Stimulated activated naive CD4-positive, alpha-beta T cell treated with Interleukin-2 at 50 U/mL for 16 hours (primary cell): ENCODE measurements around the gene MRPL9.

Experiments
- DNase-seq: peaks from one replicate; lab custom pipeline; 2025; lab: John Stamatoyannopoulos, UW

MRPL9 gene

DNA sequence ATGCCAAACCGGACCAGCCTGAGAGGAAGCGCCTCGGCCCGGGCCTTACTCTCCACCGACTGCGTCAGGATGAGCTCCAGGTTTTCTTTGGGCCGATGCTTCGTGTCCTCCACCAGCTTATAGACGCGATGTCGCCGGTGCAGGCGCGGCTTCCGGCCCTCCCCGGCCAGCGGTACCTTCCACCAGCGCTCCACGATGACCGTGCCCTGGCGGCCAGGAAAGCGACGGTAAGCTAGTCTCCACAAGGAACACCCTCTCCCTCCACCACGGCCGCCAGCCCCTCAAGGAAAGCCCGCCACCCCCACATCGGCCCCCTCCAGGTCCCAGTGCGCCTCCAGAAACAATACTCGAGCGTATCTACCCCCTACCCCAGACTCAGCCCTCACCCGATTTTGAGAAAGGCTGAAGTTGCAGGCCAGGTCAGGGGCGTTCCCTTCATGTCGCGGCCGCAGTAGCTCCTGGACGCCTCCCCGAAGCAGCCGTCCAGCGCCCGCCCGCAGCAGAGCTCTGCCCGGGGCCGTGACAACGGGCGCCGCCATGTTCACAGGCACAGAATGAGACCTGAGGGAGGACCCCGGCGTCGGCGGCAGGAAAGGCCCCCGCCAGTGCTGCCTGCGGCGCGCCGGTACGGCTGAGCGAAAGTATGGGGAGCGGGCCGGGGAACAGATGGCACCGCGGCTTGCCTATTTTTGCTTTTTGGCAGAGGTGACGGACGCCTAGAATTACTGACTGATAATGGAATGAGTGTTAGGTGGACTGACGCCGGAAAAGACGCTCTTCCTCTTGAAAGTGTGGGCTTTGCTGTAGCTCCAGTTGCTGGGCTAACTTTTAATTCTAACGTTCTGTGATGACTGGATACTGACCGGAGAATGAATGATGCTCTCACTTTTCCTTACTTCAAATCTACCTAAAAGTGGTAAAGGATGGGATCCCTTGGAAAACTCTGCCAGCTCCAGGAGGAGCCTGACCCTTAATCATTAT is at the start of gene MRPL9:
Gene MRPL9 (minus strand): TSS at position 556 of the 981 bp plus-strand sequence. CDS start 17 bp downstream, at position 539.
- peak; percentile 81 for DNase-seq

GRCh38 chr1:151811181-151811580 is 47.9 kb upstream of the MRPL9 start:
- DNase-seq = no peak

GRCh38 chr1:151809985-151810556 is 46.8 kb upstream of the MRPL9 start:
- no peak for DNase-seq

- DNase-seq = no peak
These were observed 46.1 kb upstream of the MRPL9 start for GRCh38 chr1:151809290-151809984.

- DNase-seq = no peak
These were observed 44.5 kb upstream of the MRPL9 start for GRCh38 chr1:151807766-151808165.

DNA sequence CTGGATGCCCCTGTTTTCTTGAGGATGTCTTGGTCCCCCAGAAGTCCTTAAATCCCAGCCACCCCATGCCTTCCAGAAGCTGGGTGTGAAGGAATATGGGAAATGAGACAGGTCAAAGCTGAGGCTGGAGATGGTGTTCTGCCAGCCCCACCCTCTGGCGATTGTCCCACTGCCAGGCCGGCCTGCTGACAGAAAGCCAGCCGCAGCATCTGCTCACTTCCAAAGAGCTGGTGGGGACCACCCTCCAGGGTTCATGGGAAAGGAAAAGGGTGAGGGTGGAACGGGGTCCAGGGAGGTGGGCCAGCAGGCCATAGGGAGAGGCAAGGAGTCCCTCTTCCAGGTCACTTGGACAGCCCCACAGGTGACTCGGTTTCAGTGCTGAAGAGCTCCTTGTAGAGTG is 43.8 kb upstream of the MRPL9 start:
- DNase-seq = no peak

GRCh38 chr1:151806170-151806569 is 42.9 kb upstream of the MRPL9 start:
- no peak for DNase-seq

GRCh38 chr1:151805066-151805820 is 41.9 kb upstream of the MRPL9 start, which contains the start of gene LINGO4:
Gene LINGO4, minus strand, starts transcription at chr1:151805419. Its CDS starts 2,715 bp downstream, at chr1:151802704.
- DNase-seq = no peak

- DNase-seq = no peak
These were observed 40.6 kb upstream of the MRPL9 start for GRCh38 chr1:151803915-151804314.

DNA sequence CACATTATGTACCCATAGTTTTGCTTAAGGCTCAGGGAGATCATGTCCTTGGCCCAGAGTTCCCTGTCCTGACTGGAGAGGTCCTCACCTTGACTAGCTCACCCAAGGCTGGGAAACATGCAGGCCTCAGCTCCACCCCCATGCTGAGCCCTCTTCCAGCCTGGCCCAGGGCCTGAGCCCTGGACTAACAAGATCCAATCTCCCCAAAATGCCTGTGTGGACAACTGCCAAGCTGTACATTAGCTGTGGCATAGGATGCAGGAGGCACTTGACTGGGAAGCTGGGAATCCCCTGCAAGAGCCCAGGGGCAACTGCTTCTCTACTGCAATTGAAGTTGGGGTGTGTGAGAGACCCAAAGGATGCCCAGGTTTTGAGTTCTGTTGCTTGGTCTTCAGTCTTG is 39.9 kb upstream of the MRPL9 start:
- DNase-seq = no peak

DNA sequence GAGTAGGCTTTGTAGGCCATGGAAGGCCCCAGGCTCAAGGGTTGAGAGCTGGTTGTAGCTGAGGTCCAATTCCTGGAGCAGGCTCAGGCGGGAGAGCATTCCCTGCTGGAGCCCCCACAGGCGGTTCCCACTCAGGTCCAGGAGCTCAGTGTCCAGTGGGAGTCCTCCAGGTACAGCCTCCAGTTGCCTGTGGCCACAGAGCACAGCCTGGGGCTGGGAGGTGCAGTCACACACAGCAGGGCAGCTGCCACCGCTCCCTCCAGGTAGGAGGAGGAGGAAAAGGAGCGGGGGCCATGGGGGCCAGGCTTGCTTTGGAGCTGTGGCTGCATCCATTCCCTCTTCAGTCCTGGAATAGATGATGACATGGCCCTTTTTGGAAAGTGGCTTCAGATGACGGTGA is 39.1 kb upstream of the MRPL9 start:
- no peak for DNase-seq

- no peak for DNase-seq
These were observed 38.5 kb upstream of the MRPL9 start for GRCh38 chr1:151801846-151802245.

- DNase-seq = no peak
These were observed 38.1 kb upstream of the MRPL9 start for GRCh38 chr1:151801310-151801820.

DNA sequence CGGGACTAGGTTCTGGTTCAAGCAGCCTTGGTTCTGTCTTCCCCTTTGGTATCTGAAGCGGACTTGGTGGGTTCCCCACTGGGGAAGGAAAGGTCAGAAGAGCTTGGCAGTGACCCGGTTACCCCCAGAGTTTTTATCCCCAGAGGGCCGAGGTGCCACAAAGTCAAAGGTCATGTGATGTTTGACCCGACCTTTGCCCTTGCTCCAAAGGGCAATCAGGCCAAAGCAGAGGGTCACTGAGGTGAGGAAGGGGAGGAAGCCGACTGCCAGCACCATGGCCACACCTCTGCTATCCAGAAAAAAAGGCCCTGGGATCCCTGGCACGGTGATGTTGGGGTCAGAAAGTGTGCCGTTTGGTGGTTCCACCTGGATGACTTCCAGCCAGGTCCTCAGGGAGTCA is 37.5 kb upstream of the MRPL9 start:
- DNase-seq = no peak

- DNase-seq = no peak
These were observed 36.1 kb upstream of the MRPL9 start for GRCh38 chr1:151799179-151800022.

GRCh38 chr1:151798571-151798970 is 35.3 kb upstream of the MRPL9 start:
- DNase-seq = no peak

DNA sequence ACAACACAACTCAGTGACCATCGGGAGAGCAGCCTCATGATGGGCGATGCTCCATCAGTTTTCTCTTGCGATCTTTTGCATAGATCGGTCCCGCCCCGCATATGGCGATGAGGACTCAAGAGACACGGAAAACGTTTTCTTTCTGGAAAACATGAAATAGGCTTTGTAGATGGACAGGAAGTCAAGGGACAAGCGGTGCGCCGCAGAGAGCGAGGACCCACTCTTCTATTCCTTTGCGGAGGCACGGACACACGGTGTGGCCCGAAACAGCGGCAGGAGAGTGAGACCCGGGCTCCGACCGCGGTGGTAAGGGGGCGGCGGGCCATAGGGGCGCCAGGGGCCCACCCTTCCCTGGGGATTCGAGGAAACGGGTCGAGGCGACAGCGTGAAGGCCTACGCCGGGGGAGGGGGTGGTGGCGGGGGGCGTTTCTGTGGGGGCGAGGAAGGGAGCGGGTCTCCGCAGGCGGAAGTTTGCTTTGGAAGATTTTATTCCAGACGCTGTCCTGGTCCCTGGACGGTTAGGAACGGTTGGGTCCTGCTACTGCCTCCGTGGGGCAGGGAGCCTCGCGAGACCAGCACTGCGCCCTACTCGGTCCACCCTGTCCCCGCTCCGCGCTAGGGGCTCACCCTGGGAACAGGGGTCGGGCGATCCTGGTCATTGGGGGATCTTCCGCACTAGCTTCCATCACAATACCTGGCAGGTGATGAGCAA is 27.8 kb upstream of the MRPL9 start:
- no peak for DNase-seq

DNA sequence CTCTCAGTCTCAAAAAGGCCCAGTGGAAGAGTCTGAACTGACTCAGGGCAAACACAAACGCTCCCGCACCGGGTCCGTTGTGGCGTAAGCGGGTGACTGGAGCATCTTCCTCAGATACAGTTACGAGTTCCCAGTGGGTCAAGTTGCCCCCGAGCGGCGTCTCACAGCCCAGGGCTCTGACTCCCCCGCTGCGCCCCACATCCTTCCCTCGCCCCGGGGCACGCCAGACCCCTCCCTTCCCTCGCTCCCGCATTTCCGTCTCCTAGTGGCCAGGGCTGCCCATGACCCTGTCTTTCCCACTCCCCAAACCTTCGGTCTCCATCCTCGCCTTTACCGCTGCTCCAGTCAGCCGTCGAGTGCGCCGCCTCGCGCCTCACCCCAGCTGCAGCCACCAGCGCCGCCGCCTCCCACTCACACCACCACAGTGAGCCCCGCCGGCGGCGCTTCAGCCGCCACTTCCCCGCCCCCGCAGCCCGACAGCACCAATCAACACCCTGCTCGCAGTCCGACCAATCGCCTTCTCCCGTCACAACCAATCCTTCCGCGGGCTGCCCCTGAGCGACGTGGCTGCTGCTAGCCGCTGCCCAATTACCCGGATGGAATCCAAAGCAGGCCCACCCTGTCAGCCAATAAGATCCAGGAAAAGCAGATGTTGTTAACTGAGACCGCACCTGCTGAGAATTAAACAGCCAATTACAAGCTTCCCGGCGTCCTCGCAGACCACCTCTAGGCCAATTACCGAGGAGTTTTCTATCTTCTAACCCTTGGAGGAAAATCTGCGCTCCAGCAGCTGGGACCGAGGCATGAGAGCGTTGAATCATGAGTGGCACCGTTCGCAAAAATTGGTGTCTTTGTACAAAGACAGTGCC is 27.0 kb upstream of the MRPL9 start, which contains the start of gene TDRKH:
Gene TDRKH (minus strand): TSS at position 430 of the 869 bp plus-strand sequence. CDS start 7,478 bp downstream, outside the sequence.
- DNase-seq = peak; percentile 99

GRCh38 chr1:151787689-151788088 is 24.4 kb upstream of the MRPL9 start:
- DNase-seq = no peak
